Sigmoid colon (tissue), 7 donors: ENCODE data around the gene HNRNPCL1. TPM values are rescaled to one million over a fixed set of nuclear protein-coding genes. Genes with fewer than 3 reads are reported as not detected.

ENCODE experiments used
- DNase-seq: peaks from one replicate; pipeline ENCODE4 v3.0.0-alpha.2; 2019
- H3K27ac ChIP-seq, 4 donors: fragments of 200-600 bp; sonication (generic); one replicate each; pipeline ENCODE4 v1.5.1; 2016 to 2019; ENCODE audit warnings: mild to moderate bottlenecking in 1 of 4
- H3K27me3 ChIP-seq, 3 donors: fragments of 200-600 bp; sonication (generic); one replicate each; pipeline ENCODE4 v1.5.1; 2019; ENCODE audit warnings: mild to moderate bottlenecking in 1 of 3
- H3K36me3 ChIP-seq, 4 donors: fragments of 200-600 bp; sonication (generic); one replicate each; pipeline ENCODE4 v1.5.1; 2016 to 2019
- H3K4me1 ChIP-seq, 4 donors: fragments of 200-600 bp; sonication (generic); one replicate each; pipeline ENCODE4 v1.5.1; 2017 to 2019
- H3K4me3 ChIP-seq, 4 donors: fragments of 200-600 bp; sonication (generic); one replicate each; pipeline ENCODE4 v1.5.1; 2017 to 2019; ENCODE audit warnings: mild to moderate bottlenecking in 2 of 4, moderate library complexity in 1 of 4
- H3K9me3 ChIP-seq, 4 donors: fragments of 200-600 bp in 3 of 4; sonication (generic) in 3 of 4; one replicate each; pipeline versions ENCODE4 v1.5.1 to v1.6.1; 2013 to 2019
- EP300 ChIP-seq, 4 donors: sonication (generic); formaldehyde crosslinking; IDR thresholded peaks; one replicate each; pipeline ENCODE4 v1.6.1; 2017; ENCODE audit warnings: antibody characterized with exemption in 4 of 4
- POLR2A ChIP-seq, 2 donors: fragments of 450-650 bp; IDR thresholded peaks; one replicate each; pipeline ENCODE4 v1.6.1; 2016; ENCODE audit warnings: antibody characterized with exemption in 2 of 2, mild to moderate bottlenecking in 2 of 2, moderate library complexity in 2 of 2
- POLR2AphosphoS5 ChIP-seq, 4 donors: sonication (generic); formaldehyde crosslinking; IDR thresholded peaks; one replicate each; pipeline ENCODE4 v1.6.1; 2017; ENCODE audit warnings: antibody characterized with exemption in 4 of 4
- WGBS, 2 donors: extraction: QIAGEN DNeasy Blood & Tissue Kit; methylation state at CpG; one replicate each; pipeline ENCODE4 v1.1.7; 2013; 5-methylcytosine and 5-hydroxymethylcytosine counted together
- intact Hi-C: fragments of 100-400 bp; cut with DNase I; formaldehyde crosslinking; loops from one replicate; pipeline ENCODE4 v1.15.1; 2023
- polyA plus RNA-seq, 3 donors: library from polyadenylated mRNA; stranded (reverse); fragments of 200-250 nt; gene quantifications; one replicate each; pipeline ENCODE4 v1.2.3, GENCODE V29; 2013
- total RNA-seq, 4 donors: library from RNA; depleted of rRNA; stranded (reverse); fragments of >200 nt; gene quantifications; one replicate each; pipeline ENCODE4 v1.1.0, GENCODE V29; 2016
- TF ChIP-seq, protein P1 (sequence below), 4 experiments: fragments of 450-650 bp in 3 of 4; fragments of 200-600 bp in 1 of 4; IDR thresholded peaks; one replicate each; pipeline ENCODE4 v1.5.1; 2016 to 2019; ENCODE audit warnings: antibody characterized with exemption in 4 of 4, mild to moderate bottlenecking in 3 of 4, moderate library complexity in 2 of 4
- donor health status: healthy with polysubstance abuse.
- donor health status: Bipolar disorder and iron deficiency.
- donor health status: healthy.

The HNRNPCL1 gene
- total and polyA plus RNA-seq, 7 donors, result not detected

DNA sequence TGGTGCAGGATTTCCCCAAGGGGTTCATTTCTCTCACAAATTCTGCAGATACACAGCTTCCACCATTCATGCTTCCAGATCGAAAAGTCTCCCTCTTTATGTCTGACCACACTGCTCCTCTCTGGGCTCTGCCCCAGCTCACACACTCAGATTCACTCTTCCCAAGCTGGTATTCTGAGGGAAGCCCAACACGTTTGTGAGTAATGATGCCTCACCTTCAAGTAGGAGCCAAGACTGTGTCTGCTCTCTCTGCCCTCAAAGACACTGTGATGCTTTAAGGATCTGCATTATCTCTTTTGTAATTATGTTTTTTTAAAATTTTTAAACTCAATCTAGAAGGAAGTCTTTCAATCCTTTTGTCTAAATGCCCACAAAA lies 37.1 kb downstream of the HNRNPCL1 start:
- no peaks in the 10 kb centered on the region for H3K36me3 ChIP-seq
- H3K4me3 ChIP-seq, result no peak overlapping the region
- 49 to 60% methylated on average over 2 of the region's 2 CpGs for WGBS, 2 donors
- DNase-seq, result no peak
- intact Hi-C loops, result no loop called here
- H3K4me1 ChIP-seq, result no peaks in the 10 kb centered on the region
- TF ChIP-seq POLR2A (IDR thresholded peaks at IDR 0.05) (no peak), POLR2AphosphoS5 (IDR thresholded peaks at IDR 0.05) (no peak), EP300 (IDR thresholded peaks at IDR 0.05) (no peak)
- TF ChIP-seq, protein P1, sequence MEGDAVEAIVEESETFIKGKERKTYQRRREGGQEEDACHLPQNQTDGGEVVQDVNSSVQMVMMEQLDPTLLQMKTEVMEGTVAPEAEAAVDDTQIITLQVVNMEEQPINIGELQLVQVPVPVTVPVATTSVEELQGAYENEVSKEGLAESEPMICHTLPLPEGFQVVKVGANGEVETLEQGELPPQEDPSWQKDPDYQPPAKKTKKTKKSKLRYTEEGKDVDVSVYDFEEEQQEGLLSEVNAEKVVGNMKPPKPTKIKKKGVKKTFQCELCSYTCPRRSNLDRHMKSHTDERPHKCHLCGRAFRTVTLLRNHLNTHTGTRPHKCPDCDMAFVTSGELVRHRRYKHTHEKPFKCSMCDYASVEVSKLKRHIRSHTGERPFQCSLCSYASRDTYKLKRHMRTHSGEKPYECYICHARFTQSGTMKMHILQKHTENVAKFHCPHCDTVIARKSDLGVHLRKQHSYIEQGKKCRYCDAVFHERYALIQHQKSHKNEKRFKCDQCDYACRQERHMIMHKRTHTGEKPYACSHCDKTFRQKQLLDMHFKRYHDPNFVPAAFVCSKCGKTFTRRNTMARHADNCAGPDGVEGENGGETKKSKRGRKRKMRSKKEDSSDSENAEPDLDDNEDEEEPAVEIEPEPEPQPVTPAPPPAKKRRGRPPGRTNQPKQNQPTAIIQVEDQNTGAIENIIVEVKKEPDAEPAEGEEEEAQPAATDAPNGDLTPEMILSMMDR (IDR thresholded peaks at IDR 0.05), result no peak
- no peaks in the 10 kb centered on the region for H3K27me3 ChIP-seq
- H3K27ac ChIP-seq, result no peak overlapping the region
- H3K9me3 ChIP-seq, result no peaks in the 10 kb centered on the region

DNA sequence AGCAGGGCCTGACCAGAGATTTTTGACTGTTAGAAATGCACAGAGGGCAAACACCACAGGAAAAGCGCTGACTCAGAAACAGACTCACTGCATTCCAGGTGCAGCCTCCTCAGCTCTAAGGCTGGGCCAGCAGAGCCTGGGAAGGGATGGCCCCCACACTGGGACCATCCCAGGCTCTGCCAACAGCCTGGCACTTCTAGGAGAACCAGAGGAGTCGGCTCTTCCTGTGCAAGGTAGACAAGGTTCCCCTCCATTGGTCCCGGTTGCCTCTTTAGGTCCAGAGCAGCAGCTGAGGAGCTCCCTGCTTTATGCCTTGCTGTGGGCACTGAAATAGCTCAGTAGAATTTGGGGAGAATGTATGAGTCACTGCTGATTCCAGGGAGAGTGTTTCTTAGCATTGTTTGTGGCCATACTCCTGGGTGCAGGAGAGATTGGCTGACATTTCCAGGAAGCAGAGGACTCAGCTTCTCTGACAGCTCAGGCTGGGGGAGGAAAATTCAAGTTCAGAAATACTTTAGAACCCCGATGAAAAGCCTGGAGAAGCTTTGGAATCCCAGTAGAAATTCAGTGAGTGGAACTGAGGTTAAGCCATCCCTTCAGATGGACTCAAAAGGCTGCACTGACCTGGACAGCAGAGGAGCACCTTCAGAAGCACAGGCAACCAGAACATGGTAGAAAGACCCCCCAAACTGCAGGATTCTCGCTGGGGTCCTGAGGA lies 37.7 kb downstream of the HNRNPCL1 start:
- H3K27ac ChIP-seq, result no peak overlapping the region
- H3K4me1 ChIP-seq, result no peaks in the 10 kb centered on the region
- H3K27me3 ChIP-seq, result no peaks in the 10 kb centered on the region
- H3K4me3 ChIP-seq, result no peak overlapping the region
- no peak for DNase-seq
- no peaks in the 10 kb centered on the region for H3K36me3 ChIP-seq
- TF ChIP-seq, protein P1 (IDR thresholded peaks at IDR 0.05), result no peak
- TF ChIP-seq POLR2A (IDR thresholded peaks at IDR 0.05), result no peak
- WGBS, 2 donors, result 71 to 79% methylated on average over 5 of the region's 5 CpGs
- intact Hi-C loops, result no loop called here
- no peaks in the 10 kb centered on the region for H3K9me3 ChIP-seq

DNA sequence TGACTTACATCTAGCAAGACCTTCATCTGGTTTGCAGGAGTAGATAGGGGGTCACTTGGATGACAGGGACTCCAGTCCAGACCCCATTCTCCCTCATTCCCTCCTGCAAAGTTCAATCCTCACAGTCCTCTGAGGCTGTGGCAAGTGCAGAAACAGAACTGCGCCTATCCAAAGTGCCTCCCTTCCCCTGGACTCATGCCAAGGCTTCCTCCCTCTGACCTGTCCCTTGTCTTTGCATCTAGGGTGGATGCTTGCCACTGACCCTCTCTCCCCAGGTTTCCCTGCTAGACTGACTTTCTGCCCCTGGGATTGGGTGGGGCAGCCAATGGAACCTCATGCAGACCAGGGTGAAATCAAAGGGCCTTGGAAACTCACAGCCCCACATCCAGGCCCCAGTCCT lies 38.6 kb downstream of the HNRNPCL1 start:
- TF ChIP-seq EP300 (IDR thresholded peaks at IDR 0.05) (no peak), POLR2A (IDR thresholded peaks at IDR 0.05) (no peak), POLR2AphosphoS5 (IDR thresholded peaks at IDR 0.05) (no peak)
- TF ChIP-seq, protein P1 (IDR thresholded peaks at IDR 0.05), result no peak
- no peak overlapping the region for H3K4me3 ChIP-seq
- 79 to 88% methylated on average over 1 of the region's 1 CpG for WGBS, 2 donors
- intact Hi-C loops, result no loop called here
- no peaks in the 10 kb centered on the region for H3K9me3 ChIP-seq
- H3K4me1 ChIP-seq, result no peaks in the 10 kb centered on the region
- no peaks in the 10 kb centered on the region for H3K27me3 ChIP-seq
- H3K36me3 ChIP-seq, result no peaks in the 10 kb centered on the region
- no peak overlapping the region for H3K27ac ChIP-seq
- DNase-seq, result no peak

DNA sequence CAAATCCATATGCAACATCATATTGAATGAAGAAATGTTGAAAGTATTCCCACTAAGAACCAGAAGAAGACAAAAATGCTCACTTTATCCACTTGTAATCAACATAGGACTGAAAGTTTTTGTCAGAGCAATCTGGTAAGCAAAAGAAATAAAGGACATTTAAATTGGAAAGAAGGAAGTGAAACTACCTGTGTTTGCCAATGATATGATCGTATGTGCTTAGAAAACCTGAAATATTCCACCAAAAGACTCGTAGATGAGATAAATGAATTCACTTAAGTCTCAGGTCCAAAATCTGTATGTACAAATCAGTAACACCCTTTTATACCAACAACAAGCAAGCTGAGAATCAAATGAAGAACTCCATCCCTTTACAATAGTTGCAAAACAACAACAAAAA lies 48.8 kb downstream of the HNRNPCL1 start:
- H3K4me1 ChIP-seq, result no peaks in the 10 kb centered on the region
- no peaks in the 10 kb centered on the region for H3K27me3 ChIP-seq
- H3K9me3 ChIP-seq, result no peaks in the 10 kb centered on the region
- no peak overlapping the region for H3K4me3 ChIP-seq
- H3K27ac ChIP-seq, result no peak overlapping the region
- DNase-seq, result no peak
- no peak for TF ChIP-seq EP300 (IDR thresholded peaks at IDR 0.05)
- no peak for TF ChIP-seq POLR2A (IDR thresholded peaks at IDR 0.05)
- TF ChIP-seq, protein P1 (IDR thresholded peaks at IDR 0.05), result no peak
- TF ChIP-seq POLR2AphosphoS5 (IDR thresholded peaks at IDR 0.05), result no peak
- intact Hi-C loops, result no loop called here
- 25 to 59% methylated on average over 2 of the region's 2 CpGs for WGBS, 2 donors
- H3K36me3 ChIP-seq, result no peaks in the 10 kb centered on the region

DNA sequence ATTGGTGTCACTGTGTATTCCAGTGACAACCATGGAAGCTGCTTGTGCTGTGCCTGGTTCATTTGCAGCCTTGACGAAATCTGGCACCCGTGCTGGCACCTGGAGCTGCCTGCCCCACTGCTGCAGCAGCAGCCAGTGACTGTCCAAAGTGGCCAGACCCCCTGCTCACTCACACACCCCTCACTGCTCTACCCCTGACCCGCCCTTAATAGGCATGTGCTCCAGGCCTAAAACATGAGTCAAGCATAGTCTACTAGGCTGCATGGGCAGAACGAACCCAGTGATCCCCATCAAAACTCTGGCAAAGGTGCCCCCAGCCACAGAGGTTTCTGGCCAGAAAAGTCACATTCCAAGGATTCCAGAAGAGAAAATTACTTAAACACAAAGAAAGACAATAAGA lies 49.6 kb downstream of the HNRNPCL1 start:
- TF ChIP-seq POLR2AphosphoS5 (IDR thresholded peaks at IDR 0.05) (no peak), POLR2A (IDR thresholded peaks at IDR 0.05) (no peak), EP300 (IDR thresholded peaks at IDR 0.05) (no peak)
- TF ChIP-seq, protein P1 (IDR thresholded peaks at IDR 0.05), result no peak
- intact Hi-C loops, result no loop called here
- no peak for DNase-seq
- H3K27me3 ChIP-seq, result no peaks in the 10 kb centered on the region
- no peaks in the 10 kb centered on the region for H3K36me3 ChIP-seq
- H3K4me3 ChIP-seq, result no peak overlapping the region
- H3K4me1 ChIP-seq, result no peaks in the 10 kb centered on the region
- WGBS, 2 donors, result 47 to 71% methylated on average over 4 of the region's 4 CpGs
- no peaks in the 10 kb centered on the region for H3K9me3 ChIP-seq
- H3K27ac ChIP-seq, result no peak overlapping the region
